ENCODE measurements around the gene INF2. TPM values are rescaled to one million over a fixed set of nuclear protein-coding genes. Genes with fewer than 3 reads are reported as not detected.

Gene INF2
- total RNA-seq, 4 donors from 2014 or later: 51.5 to 129 (median 66.7) TPM

- intact Hi-C loops (cut with DNase I): no loop called here
- Histone ChIP-seq H3K4me3 (no peak overlapping the region), H3K9me3 (peaks cover 0 to 11% (median 8%) of the 10 kb centered on the region in 4 donors), H3K27ac (replicated peaks in 1 of 4) (no peak overlapping the region), H3K36me3 (no peaks in the 10 kb centered on the region), H3K4me1 (peaks cover 0 to 9% (median 3%) of the 10 kb centered on the region in 4 donors), H3K27me3 (peaks cover 0 to 40% (median 6%) of the 10 kb centered on the region in 4 donors)
- WGBS: 98% methylated on average over 4 of the region's 9 CpGs
- TF ChIP-seq POLR2A (IDR thresholded peaks at IDR 0.05; ENCODE audit: low read depth) (no peak), EP300 (IDR thresholded peaks at IDR 0.05) (no peak), POLR2AphosphoS5 (IDR thresholded peaks at IDR 0.05) (no peak)
- DNase-seq (ENCODE audit: extremely low spot score): no peak
These were observed 46.9 kb upstream of the INF2 start for GRCh38 chr14:104642540-104642868.

- peaks cover 0 to 11% (median 8%) of the 10 kb centered on the region in 4 donors for H3K9me3 ChIP-seq
- no peak overlapping the region for H3K27ac ChIP-seq (replicated peaks in 1 of 4)
- peaks cover 0 to 9% (median 3%) of the 10 kb centered on the region in 4 donors for H3K4me1 ChIP-seq
- WGBS: 75% methylated on average over 4 of the region's 8 CpGs
- no peak for TF ChIP-seq POLR2AphosphoS5 (IDR thresholded peaks at IDR 0.05)
- H3K36me3 ChIP-seq: no peaks in the 10 kb centered on the region
- no peak overlapping the region for H3K4me3 ChIP-seq
- peaks cover 0 to 40% (median 6%) of the 10 kb centered on the region in 4 donors for H3K27me3 ChIP-seq
- intact Hi-C loops (cut with DNase I): no loop called here
- DNase-seq (ENCODE audit: extremely low spot score): no peak
These were observed 46.1 kb upstream of the INF2 start for GRCh38 chr14:104643306-104643705.

GRCh38 chr14:104644091-104644635 lies 45.3 kb upstream of the INF2 start:
- Histone ChIP-seq H3K4me1 (peaks cover 0 to 9% (median 3%) of the 10 kb centered on the region in 4 donors), H3K4me3 (no peak overlapping the region), H3K27me3 (peaks cover 0 to 37% (median 5%) of the 10 kb centered on the region in 4 donors), H3K9me3 (peaks cover 0 to 11% (median 8%) of the 10 kb centered on the region in 4 donors), H3K27ac (replicated peaks in 1 of 4) (no peak overlapping the region), H3K36me3 (no peaks in the 10 kb centered on the region)
- TF ChIP-seq EP300 (IDR thresholded peaks at IDR 0.05): no peak
- no peak for TF ChIP-seq POLR2AphosphoS5 (IDR thresholded peaks at IDR 0.05)
- no peak for TF ChIP-seq POLR2A (IDR thresholded peaks at IDR 0.05; ENCODE audit: low read depth)
- no peak for TF ChIP-seq CTCF (IDR thresholded peaks at IDR 0.05)
- no peak for DNase-seq (ENCODE audit: extremely low spot score)
- WGBS: 76% methylated on average over 11 of the region's 12 CpGs
- intact Hi-C loops (cut with DNase I): no loop called here

GRCh38 chr14:104644656-104645378 lies 44.6 kb upstream of the INF2 start:
- DNase-seq (ENCODE audit: extremely low spot score): no peak
- Histone ChIP-seq H3K4me1 (peaks cover under 1 to 6% (median 3%) of the 10 kb centered on the region in 4 donors), H3K36me3 (no peaks in the 10 kb centered on the region), H3K4me3 (no peak overlapping the region), H3K9me3 (peaks cover 0 to 11% (median 8%) of the 10 kb centered on the region in 4 donors), H3K27ac (replicated peaks in 1 of 4) (no peak overlapping the region), H3K27me3 (peaks cover 0 to 34% (median 2%) of the 10 kb centered on the region in 4 donors)
- WGBS: 63% methylated on average over 11 of the region's 11 CpGs
- TF ChIP-seq CTCF (IDR thresholded peaks at IDR 0.05) (no peak), POLR2AphosphoS5 (IDR thresholded peaks at IDR 0.05) (no peak), POLR2A (IDR thresholded peaks at IDR 0.05; ENCODE audit: low read depth) (no peak)
- intact Hi-C loops (cut with DNase I): no loop called here

- intact Hi-C loops (cut with DNase I): no loop called here
- no peak overlapping the region for H3K4me3 ChIP-seq
- H3K27me3 ChIP-seq: peaks cover 0 to 16% (median 0%) of the 10 kb centered on the region in 4 donors
- no peaks in the 10 kb centered on the region for H3K36me3 ChIP-seq
- H3K9me3 ChIP-seq: peaks cover 0 to 11% (median 8%) of the 10 kb centered on the region in 4 donors
- DNase-seq (ENCODE audit: extremely low spot score): no peak
- no peak overlapping the region for H3K27ac ChIP-seq (replicated peaks in 1 of 4)
- H3K4me1 ChIP-seq: peaks cover 10 to 11% (median 11%) of the 10 kb centered on the region in 4 donors
- TF ChIP-seq CTCF (IDR thresholded peaks at IDR 0.05) (no peak), POLR2AphosphoS5 (IDR thresholded peaks at IDR 0.05) (no peak), POLR2A (IDR thresholded peaks at IDR 0.05; ENCODE audit: low read depth) (no peak), EP300 (IDR thresholded peaks at IDR 0.05) (no peak)
- 71% methylated on average over 6 of the region's 6 CpGs for WGBS
These were observed 41.9 kb upstream of the INF2 start for GRCh38 chr14:104647467-104648043.

Measured in esophagus muscularis mucosa (tissue), 4 donors.